Right renal cortex interstitium (tissue), 3 donors: ENCODE results near the gene HCN4. TPM values are rescaled to one million over a fixed set of nuclear protein-coding genes. Genes with fewer than 3 reads are reported as not detected.

Experiments used
- DNase-seq, 3 donors: peaks; one replicate each; pipeline ENCODE4 v3.0.0-alpha.2; 2013; ENCODE audit warnings: low read depth in 3 of 3, low spot score in 2 of 3
- polyA plus RNA-seq, 3 donors: library from polyadenylated mRNA; unstranded; fragments of 120-200 nt; gene quantifications; one replicate each; pipeline ENCODE4 v1.2.1, GENCODE V29; 2013; ENCODE audit not compliant: insufficient read length in 3 of 3

The HCN4 gene
- polyA plus RNA-seq, 3 donors: 0.93 to 1.1 (median 1.0) TPM

- no peak for DNase-seq
Measured at GRCh38 chr15:73352082-73352481, 16.7 kb downstream of the HCN4 start.

- no peak for DNase-seq
Measured at GRCh38 chr15:73349191-73349590, 19.6 kb downstream of the HCN4 start.

- DNase-seq: peak in 2 of 3 donors; percentile 48 to 74
Measured at GRCh38 chr15:73346735-73347312, 21.9 kb downstream of the HCN4 start.

GRCh38 chr15:73345658-73346057 is 23.1 kb downstream of the HCN4 start:
- no peak for DNase-seq

DNA sequence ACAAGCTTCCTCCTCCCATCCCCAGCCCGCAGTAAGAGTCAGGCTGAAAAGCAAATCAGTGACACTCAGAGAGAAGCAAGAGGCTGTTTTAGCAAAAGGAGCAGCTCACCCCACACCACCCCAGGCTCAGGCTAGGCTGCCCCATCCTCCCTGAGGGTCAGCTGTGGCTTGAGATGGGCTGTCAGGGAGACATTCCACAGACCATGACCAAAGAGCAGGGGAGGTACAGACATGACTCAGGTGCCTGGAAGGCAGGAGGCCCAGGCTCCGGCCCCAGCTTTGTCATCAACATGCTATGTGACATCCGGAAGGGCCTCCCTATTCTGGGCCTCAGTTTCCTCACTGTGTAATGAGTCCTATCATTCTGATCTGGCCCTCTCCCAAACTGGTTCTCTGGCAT is 24.7 kb downstream of the HCN4 start:
- DNase-seq: no peak

DNA sequence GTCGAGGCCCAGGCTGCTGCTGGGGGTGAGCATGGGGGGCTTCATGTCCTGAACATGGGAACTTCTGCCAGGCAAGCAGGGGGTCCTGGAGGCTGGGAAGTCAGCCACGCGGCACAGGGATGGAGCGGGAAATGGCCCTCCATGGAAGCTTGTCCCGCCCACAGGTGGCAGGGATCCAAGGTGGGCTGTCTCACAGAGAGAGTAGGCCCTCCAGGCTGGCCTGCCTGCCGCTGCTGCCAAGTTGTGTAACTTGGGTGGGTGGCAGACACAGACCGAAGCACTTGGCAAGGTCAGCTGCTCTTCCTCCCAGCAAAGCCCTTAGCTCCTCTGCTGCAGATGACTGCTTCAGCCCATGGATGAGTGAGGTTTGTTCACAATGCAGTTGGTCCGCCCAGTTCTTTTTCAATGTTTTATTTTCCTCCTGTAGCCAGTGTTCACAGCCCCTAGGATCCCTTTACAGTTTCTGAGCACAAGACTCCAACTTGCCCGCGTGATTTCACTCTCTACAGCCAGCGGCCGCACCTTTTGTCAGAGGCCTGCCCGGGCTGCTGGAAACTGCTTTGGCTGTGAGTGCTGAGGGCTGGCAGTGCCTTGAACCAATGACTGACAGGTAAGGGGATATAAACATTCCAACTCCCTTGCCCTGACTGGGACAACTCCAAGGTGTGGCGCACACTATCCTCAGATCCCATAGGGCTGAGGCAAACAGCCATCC is 26.7 kb downstream of the HCN4 start:
- DNase-seq: no peak

GRCh38 chr15:73340502-73341192 is 28.1 kb downstream of the HCN4 start:
- DNase-seq: no peak

- DNase-seq: no peak
Measured at GRCh38 chr15:73338606-73339374, 30.0 kb downstream of the HCN4 start.

GRCh38 chr15:73338058-73338457 is 30.7 kb downstream of the HCN4 start:
- DNase-seq: no peak

DNA sequence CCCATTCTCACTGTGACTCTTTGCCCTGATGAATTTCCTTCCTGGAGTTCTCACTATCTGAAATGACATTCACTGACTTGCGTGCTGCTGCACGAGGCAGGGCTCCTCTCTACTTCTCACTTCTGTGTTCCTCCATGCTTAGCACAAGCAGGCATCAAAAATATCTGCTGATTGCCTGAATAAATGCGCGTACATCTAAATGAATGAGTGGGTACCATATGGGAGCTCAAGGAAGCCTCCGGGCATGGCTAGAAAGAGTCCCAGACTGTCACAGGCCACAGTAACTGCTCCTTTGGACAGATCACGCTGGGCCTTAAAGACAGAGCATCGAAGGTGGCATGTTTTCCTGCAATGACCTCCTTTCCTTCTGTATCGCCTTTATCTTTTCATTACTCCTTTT is 31.6 kb downstream of the HCN4 start:
- DNase-seq: no peak

DNA sequence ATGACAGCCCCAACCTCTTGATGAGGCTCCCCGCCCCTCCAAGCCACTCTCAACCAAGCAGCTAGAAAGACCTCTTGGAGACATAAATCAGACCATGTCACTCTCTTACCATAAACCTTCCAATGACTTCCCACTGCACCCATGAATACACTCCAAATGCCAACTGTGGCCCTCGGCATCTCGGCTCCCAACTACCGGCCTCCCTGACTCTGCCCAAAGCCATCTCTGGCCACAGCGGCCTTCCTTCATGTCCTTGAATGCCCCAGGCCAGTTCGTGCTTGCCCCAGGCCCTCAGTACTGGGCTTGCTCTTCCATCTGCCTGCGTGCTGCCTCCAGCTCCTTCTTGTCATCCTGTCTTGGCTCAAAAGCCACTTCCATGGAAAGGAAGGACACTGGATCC is 32.0 kb downstream of the HCN4 start:
- DNase-seq: no peak

- DNase-seq: no peak
Measured at GRCh38 chr15:73335471-73335870, 33.3 kb downstream of the HCN4 start.

DNA sequence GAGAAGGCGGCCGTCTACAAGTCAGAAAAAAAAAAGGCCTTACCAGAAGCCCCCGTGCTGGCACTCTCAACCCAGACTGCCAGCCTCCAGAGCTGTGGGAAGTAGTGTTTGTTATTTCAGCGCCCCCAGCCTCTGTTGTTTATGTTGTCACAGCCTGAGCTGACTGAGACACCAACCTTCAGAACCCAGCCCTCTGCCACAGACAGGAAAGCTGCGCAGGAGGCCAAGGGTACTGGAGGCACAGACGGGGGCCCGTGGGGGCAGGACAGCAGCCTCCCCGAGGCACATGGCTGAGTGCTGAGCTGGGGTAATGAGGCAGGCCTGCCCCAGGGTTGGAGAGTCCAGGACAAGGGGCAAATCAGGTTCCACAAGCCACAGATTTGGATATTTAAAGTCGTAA is 33.7 kb downstream of the HCN4 start:
- DNase-seq: no peak

- no peak for DNase-seq
Measured at GRCh38 chr15:73334086-73334485, 34.7 kb downstream of the HCN4 start.

GRCh38 chr15:73333001-73333400 is 35.8 kb downstream of the HCN4 start:
- DNase-seq: no peak

DNA sequence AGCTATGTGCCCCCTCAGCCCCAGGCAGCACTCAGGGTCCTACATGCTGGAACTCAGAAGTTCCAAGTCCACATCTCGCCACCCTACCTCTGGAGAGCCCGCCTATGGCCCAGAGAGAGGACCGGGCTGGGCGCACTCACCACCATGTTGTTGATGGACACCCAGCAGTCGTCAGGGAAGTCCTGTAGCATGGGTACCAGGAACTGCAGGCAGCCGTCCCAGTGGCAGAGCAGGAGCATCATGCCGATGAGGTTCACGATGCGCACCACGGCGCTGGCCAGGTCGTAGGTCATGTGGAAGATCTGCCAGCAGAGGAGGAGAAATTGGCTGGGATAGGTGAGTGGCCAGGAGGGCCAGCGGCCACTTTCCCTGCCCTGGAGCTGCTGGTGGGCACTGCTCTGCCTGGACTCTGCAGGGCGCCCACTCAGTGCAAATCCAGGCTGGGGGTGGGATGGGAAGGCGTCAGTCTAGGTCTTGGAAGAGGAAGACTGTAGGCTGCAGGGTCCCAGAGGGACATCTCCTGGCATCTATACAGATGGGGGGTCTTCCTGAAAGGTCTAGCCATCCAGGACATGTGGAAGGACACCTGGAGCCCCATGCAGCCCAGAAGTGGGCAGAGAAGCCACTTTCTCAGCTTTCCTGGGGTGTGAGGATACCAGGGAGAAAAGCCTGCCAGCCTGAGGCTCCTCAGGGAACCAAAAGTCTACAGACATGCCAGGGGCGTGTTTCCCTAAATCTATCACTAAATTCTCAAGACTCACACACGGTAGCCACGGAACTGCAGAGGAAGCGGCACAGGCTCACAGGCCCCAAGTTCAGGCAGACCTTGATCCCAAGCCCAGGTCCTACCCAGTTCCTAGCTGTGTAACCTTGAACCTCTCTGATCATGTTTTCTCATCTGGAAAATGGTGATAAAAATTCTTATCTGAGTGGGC is 36.5 kb downstream of the HCN4 start:
- DNase-seq: no peak

DNA sequence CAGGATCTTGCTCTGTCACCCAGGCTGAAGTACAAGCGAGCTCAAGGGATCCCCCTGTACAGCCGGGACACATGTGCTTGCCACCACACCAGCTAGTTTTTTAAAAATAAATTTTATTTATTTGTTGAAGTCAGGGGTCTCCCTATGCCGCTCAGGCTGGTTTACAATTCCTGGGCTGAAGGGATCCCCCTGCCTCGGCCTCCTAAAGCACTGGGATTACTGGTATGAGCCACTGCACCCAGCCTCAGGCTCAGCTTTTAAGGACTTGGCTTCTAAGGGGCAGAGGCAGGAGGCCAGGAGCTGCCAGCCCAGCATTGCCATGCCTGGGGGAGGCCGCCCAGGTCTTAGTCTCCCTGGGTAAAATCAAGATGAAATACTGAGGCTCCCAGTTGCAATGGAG is 37.3 kb downstream of the HCN4 start:
- no peak for DNase-seq

- no peak for DNase-seq
Measured at GRCh38 chr15:73330206-73331051, 38.3 kb downstream of the HCN4 start.

DNA sequence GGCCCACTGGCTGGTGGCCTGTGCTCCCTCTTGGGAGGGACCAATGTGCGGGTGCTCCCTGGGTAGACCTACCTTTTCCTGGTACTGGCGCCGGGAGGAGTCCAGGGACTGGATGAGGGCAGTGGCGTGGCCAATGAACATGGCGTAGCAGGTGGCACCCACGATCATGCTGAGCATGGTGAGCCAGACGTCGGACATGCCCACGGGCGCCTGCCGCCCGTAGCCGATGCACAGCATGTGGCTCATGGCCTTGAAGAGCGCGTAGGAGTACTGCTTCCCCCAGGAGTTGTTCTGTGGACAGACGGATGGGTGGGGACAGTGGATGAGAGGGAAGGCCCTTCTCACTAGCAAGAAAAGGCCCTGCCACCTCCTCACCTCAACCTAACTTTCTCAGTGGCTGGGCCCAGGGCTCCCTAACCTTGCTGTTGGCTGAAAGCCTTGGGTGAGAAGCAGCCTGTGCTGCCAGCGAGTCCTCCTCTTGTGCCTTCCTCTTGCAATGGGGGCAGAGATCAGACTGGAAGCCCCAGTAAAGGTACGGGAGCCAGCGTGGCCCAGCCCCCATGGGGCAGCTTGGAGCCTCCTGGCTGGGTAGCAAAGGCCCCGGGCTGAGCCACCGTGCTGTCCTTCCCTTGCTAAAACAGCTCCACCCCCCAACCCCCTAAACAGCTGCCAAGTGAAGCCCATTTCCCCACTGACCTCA is 39.1 kb downstream of the HCN4 start:
- no peak for DNase-seq
